K562 (cell line): ENCODE measurements around the gene SYF2. TPM values are rescaled to one million over a fixed set of nuclear protein-coding genes. Genes with fewer than 3 reads are reported as not detected.

ENCODE experiments used
- ARID3A ChIP-seq: IDR thresholded peaks from 2 replicates; pipeline ENCODE4 v1.6.1; 2012; ENCODE audit warnings: low read depth, low read length, improper control_type of control experiment, borderline replicate concordance
- FOXJ3 ChIP-seq: sonication (generic); formaldehyde crosslinking; IDR thresholded peaks from 2 replicates; pipeline ENCODE4 v1.4.0; 2020; ENCODE audit warnings: mild to moderate bottlenecking, missing genetic modification reagents
- GATAD2A ChIP-seq: fragments of 450-650 bp; IDR thresholded peaks from 2 replicates; pipeline ENCODE4 v1.6.1; 2017
- KAT7 ChIP-seq: sonication (generic); formaldehyde crosslinking; IDR thresholded peaks from 2 replicates; pipeline ENCODE4 v1.8.0; 2022; ENCODE audit warnings: missing genetic modification reagents, mild to moderate bottlenecking, borderline replicate concordance
- LARP7 ChIP-seq: fragments of 450-650 bp; IDR thresholded peaks from 2 replicates; pipeline ENCODE4 v1.6.1; 2016
- MAZ ChIP-seq, 2 experiments: fragments of 450-650 bp in 1 of 2; sonication (generic) in 1 of 2; formaldehyde crosslinking; IDR thresholded peaks in 1 of 2; conservative IDR thresholded peaks in 1 of 2; 2 replicates each; pipeline versions ENCODE4 v1.4.0 to v1.5.0; 2020; ENCODE audit warnings: mild to moderate bottlenecking in 1 of 2, missing genetic modification reagents in 1 of 2
- MED1 ChIP-seq: sonication (generic); formaldehyde crosslinking; IDR thresholded peaks from 2 replicates; pipeline ENCODE4 v1.8.1; 2023; ENCODE audit warnings: missing genetic modification reagents, borderline replicate concordance
- NR1H2 ChIP-seq: sonication (generic); formaldehyde crosslinking; IDR thresholded peaks from 2 replicates; pipeline ENCODE4 v1.4.0; 2020; ENCODE audit warnings: mild to moderate bottlenecking, missing genetic modification reagents
- PTBP1 ChIP-seq: fragments of 200-400 bp; formaldehyde crosslinking; IDR thresholded peaks from 2 replicates; pipeline ENCODE4 v1.6.1; 2017; ENCODE audit warnings: low read depth, low read length
- SREBF1 ChIP-seq: fragments of 150-350 bp; IDR thresholded peaks from 2 replicates; pipeline ENCODE4 v1.6.1; 2014; ENCODE audit warnings: antibody characterized with exemption, low read depth, low read length, borderline replicate concordance
- SRSF1 ChIP-seq: fragments of 200-400 bp; formaldehyde crosslinking; IDR thresholded peaks from 2 replicates; pipeline ENCODE4 v1.6.1; 2017; ENCODE audit warnings: mild to moderate bottlenecking, low read depth, low read length, moderate library complexity
- VEZF1 ChIP-seq: fragments of 200-800 bp; sonication (Bioruptor generic); IDR thresholded peaks from 2 replicates; pipeline ENCODE4 v1.6.1; 2017; ENCODE audit warnings: missing genetic modification characterization, missing compliant biosample characterization
- ZBTB1 ChIP-seq: sonication (generic); formaldehyde crosslinking; IDR thresholded peaks from 2 replicates; pipeline ENCODE4 v1.8.1; 2023; ENCODE audit warnings: missing genetic modification reagents, low read depth, mild to moderate bottlenecking, borderline replicate concordance
- ZFX ChIP-seq: sonication (generic); formaldehyde crosslinking; IDR thresholded peaks from 2 replicates; pipeline ENCODE4 v1.8.0; 2022; ENCODE audit warnings: mild to moderate bottlenecking, missing genetic modification reagents, moderate library complexity
- ZNF449 ChIP-seq: fragments of 250-450 bp; sonication (Bioruptor Pico); IDR thresholded peaks from 2 replicates; pipeline ENCODE4 v1.8.0; 2022; ENCODE audit warnings: moderate library complexity, mild to moderate bottlenecking, inconsistent platforms
- ZNF699 ChIP-seq: fragments of 250-450 bp; sonication (Bioruptor Pico); IDR thresholded peaks from 2 replicates; pipeline ENCODE4 v1.8.0; 2021; ENCODE audit warnings: mild to moderate bottlenecking, moderate library complexity; ENCODE audit not compliant: insufficient replicate concordance
- ZZZ3 ChIP-seq: fragments of 450-650 bp; IDR thresholded peaks from 2 replicates; pipeline ENCODE4 v1.6.1; 2016; ENCODE audit warnings: antibody characterized with exemption, mild to moderate bottlenecking, moderate library complexity
- polyA plus RNA-seq, 8 experiments: library from polyadenylated mRNA; depleted of rRNA in 4 of 8; stranded (reverse) in 5 of 8; unstranded in 3 of 8; fragments of >200 nt; fragmentation: Nextera tagmentation in 2 of 8; fragmentation: Illumina TruSeq in 1 of 8; extraction: Ambion mirVana in 2 of 8; extraction: Trizol in 1 of 8; gene quantifications; 2 replicates each; pipeline versions ENCODE4 v1.2.1 to v1.2.3, GENCODE V29; 2011 to 2014; ENCODE audit warnings: inconsistent platforms in 1 of 8, missing spikeins in 1 of 8
- total RNA-seq, 7 experiments: library from RNA; depleted of rRNA in 6 of 7; stranded (reverse); fragments of >200 nt in 6 of 7; fragmentation: Illumina TruSeq in 2 of 7; extraction: Trizol in 2 of 7; gene quantifications; 2 replicates each; pipeline versions ENCODE4 v1.2.1 to v1.2.3, GENCODE V29; 2011 to 2021; ENCODE audit warnings: low replicate concordance in 1 of 7
- TF ChIP-seq, protein P1 (sequence below): sonication (generic); formaldehyde crosslinking; IDR thresholded peaks from 2 replicates; pipeline ENCODE4 v1.5.0; 2020; ENCODE audit warnings: missing genetic modification reagents
- TF ChIP-seq, protein P2 (sequence below): sonication (generic); formaldehyde crosslinking; IDR thresholded peaks from 2 replicates; pipeline ENCODE4 v1.9.0; 2022; ENCODE audit warnings: mild to moderate bottlenecking, missing genetic modification reagents

The SYF2 gene
- total and polyA plus RNA-seq, 9 of the 15 experiments (the other 6 are each of a cell fraction or from before 2014, with no cell fraction given): 20.9 to 69.0 (median 43.2) TPM

DNA sequence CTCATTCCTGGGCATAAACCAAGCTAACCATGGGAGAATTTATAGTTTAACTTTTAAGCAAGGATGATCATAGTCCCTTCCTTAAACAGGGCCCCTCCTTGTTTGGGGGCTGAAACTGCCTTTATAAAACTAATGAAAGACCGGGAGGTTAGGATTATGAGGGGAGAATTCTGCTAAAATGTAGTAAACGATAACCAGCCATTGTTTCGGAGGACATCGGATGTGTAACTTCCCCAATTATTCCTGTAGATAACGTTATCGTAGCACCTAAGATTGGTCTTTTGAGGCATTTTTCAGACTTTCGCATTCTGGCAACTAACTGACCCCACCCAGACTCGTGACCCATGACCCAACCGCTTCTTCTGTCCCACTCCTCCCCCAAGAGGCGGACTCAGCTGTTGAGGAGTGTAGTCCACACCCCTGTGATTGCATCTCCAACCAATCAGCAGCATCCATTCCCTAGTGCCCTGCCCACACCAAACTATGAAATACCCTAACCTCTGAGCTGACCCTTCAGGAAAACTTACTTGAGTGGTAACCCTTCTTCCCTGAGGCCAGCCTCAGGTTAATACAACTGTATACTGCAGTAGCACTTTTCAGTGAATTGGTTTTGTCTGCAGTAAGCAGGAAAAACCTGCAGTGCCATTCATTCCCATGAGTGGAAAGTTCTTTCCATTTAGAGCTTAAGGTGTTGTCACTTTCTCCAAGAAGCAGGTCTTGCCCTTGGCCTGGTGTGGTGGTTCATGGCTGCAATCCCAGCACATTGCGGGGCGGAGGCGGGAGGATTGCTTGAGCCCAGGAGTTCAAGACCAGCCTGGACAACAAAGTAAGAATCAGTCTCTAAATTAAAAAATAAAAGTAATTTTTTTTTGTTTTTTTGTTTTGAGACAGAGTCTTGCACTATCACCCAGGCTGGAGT lies 823 bp upstream of the SYF2 start (continued):
- TF ChIP-seq ZNF449 (peak; percentile 19; the same call in 1 of the 2 replicates), ZBTB1 (CRISPR knock-in tag) (no peak), MAZ (CRISPR knock-in tag; conservative IDR thresholded peaks at IDR 0.05 in 1 of 2, IDR thresholded peaks at IDR 0.05 in 1 of 2) (peak; percentile 70 to 72), FOXJ3 (CRISPR knock-in tag) (no peak), SRSF1 (no peak), VEZF1 (CRISPR knock-in tag) (peak; percentile 76), ZFX (CRISPR knock-in tag) (peak; percentile 10; the same call in 1 of the 2 replicates), LARP7 (no peak), MED1 (CRISPR knock-in tag) (no peak), GATAD2A (no peak), ZNF699 (no peak), ARID3A (no peak), KAT7 (CRISPR knock-in tag) (peak; percentile 80; the same call in 1 of the 2 replicates), NR1H2 (CRISPR knock-in tag) (no peak), PTBP1 (no peak), ZZZ3 (no peak), SREBF1 (no peak)
- TF ChIP-seq, protein P1, sequence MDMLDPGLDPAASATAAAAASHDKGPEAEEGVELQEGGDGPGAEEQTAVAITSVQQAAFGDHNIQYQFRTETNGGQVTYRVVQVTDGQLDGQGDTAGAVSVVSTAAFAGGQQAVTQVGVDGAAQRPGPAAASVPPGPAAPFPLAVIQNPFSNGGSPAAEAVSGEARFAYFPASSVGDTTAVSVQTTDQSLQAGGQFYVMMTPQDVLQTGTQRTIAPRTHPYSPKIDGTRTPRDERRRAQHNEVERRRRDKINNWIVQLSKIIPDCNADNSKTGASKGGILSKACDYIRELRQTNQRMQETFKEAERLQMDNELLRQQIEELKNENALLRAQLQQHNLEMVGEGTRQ (CRISPR knock-in tag): peak; percentile 45
- TF ChIP-seq, protein P2, sequence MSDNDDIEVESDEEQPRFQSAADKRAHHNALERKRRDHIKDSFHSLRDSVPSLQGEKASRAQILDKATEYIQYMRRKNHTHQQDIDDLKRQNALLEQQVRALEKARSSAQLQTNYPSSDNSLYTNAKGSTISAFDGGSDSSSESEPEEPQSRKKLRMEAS (CRISPR knock-in tag): no peak
